Stimulated activated CD8-positive, alpha-beta memory T cell treated with anti-CD3 and anti-CD28 coated beads, Interleukin-7, amount 100 ng/mL, for 48 hours (primary cell): Measurements from ENCODE around the gene DLGAP4.

Source experiments
- DNase-seq, 2 donors: peaks; one replicate each; pipeline ENCODE4 v3.0.0-alpha.2; 2020; ENCODE audit warnings: low read depth in 1 of 2; ENCODE audit errors: extremely low read depth in 1 of 2

DLGAP4 gene

DNA sequence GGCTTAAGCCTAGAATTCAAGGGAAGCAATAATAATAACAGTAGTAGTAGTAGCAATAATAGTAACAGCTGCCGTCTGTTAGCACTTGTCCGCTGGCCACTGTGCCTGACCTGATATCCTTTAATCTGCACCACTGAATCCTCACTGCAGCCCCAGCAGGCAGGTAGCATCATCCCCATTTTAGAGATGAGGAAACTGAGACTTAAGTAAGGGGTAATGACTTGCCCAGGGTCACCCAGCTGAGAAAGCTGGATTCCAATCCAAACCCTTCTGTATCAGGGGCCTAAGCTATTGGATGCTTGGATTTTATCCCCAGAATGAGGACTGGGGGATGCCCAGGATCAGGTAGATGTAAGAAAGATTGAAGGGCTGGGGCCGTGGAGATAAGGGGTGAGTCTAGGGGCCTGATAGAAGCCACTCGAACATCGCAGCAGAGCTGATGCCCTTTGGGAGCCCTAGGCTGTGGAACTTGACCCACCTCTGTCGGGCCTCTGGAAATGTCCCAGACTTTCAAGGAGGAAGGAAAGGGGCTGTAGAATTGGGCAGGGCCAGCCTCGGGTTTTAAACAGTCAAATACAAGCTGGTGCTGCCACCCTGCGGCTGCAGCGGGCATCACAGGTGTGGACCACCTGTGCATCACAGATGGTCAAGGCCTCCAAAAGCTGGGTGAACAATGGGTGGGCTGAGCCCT is 133.0 kb downstream of the DLGAP4 start:
- DNase-seq, result peak in 1 of 2 donors; percentile 43

DNA sequence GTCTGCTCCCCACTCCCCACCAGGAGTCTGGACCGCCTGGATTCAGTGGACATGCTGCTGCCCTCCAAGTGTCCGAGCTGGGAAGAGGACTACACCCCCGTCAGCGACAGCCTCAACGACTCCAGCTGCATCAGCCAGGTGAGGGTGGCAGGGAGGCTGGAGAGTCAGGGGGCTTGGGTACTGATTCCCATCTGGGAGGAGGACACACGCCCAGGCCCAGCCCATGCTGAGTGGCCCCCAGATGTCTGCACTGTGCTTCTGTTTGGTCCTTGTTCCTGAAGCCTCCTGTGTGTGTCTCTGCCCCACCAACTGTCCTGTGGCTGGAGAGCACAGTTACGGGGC is 133.6 kb downstream of the DLGAP4 start:
- DNase-seq, result no peak

DNA sequence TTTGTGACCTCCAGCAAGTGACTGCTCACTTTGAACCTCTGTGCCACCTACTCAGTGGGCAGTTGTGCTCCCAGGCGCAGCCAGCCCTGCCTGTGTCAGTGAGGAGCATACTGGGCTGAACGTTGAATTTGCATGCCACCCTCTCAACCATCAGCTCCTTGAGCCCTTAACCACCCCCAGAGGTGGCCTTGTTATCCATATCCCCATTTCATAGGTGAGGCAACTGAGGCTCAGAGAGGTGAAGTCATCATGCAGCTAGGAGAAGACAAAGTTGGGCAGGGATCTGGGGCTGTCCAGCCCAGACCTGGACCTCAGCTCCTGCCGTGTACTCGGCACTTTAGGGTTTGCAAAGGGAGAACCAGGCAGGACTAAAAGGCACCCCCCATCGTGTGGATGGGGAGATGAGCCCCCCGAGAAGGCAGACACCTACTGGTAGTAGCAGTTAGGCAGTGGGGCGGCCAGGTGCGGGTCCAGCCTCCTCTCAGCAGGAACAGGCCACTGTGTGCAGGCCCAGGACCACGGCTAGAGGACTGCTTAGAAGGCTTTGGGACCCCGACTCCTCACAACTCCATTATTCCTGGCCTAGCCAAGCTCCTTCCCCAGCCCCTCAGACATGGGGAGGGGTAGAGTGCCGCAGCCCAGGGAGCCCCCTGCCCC is 134.4 kb downstream of the DLGAP4 start:
- DNase-seq, result no peak

DNA sequence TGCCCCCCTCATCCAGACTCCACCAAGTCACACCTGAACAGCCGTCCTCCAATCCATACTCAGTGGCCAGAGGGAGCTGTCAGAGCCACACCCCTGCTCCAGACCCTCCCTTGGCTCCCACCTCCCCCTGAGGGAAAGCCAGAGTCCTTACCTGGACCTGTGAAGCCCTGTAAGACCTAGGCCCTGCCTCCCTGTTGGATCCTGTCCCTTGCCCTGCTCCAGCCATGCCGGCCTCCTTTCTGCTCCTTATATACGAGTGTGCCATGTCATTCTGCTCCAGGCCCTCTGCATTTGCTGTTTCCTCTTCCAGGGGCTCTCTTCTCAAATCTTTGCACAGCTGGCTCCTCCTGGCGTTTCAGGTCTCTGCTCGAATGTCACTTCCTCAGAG is 134.9 kb downstream of the DLGAP4 start:
- no peak for DNase-seq

DNA sequence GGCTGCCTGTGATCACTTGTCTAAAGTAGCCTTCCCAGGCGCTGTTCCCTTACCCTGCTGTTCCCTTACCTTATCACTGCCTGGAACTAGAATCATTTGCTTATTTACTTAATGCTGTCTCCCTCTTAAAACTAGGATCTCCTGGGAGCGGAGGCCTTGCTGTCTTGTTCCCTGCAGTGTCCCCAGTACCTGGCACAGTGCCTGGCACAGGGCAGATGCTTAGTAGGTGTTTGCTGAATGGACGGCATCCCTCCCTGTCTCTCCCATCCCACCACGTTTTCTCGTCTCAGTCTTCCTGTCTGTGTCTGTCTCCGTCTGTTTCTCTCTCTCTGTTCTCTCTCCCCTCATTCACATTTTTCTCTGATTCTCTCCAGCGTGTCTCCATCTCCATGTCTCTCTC is 135.3 kb downstream of the DLGAP4 start:
- no peak for DNase-seq

DNA sequence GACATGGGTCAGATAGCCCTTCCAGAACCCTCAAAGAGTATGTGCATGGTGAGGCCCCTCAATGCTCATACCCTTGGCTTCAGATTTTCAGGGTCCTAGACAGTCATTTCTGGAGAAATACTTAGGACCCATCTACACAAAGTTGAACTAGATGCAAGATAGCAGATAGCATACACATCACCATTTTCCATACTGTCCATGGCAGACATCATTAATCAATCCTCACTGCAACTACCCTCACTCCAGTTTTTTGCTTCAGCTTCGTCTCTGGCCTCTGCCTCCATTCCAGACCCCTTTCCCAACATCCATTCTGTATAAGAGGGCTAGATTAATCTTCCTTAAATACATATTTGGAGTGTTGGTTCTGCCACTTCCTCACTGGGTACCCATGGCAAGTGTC is 139.7 kb downstream of the DLGAP4 start:
- DNase-seq, result no peak

DNA sequence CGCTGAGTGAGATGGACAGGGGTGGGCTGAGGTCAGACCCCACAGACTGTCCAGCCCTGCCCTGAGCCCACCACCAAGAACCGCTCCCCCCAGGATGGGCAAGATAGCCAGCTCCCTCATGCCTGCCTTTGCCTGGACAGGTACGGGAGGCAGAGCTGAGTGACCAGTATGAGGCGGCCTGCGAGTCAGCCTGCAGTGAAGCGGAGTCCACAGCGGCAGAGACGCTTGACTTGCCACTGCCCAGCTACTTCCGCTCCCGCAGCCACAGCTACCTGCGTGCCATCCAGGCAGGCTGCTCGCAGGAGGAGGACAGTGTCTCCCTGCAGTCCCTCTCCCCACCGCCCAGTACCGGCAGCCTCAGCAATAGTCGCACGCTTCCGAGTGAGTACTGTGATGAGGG is 140.4 kb downstream of the DLGAP4 start:
- DNase-seq, result no peak

DNA sequence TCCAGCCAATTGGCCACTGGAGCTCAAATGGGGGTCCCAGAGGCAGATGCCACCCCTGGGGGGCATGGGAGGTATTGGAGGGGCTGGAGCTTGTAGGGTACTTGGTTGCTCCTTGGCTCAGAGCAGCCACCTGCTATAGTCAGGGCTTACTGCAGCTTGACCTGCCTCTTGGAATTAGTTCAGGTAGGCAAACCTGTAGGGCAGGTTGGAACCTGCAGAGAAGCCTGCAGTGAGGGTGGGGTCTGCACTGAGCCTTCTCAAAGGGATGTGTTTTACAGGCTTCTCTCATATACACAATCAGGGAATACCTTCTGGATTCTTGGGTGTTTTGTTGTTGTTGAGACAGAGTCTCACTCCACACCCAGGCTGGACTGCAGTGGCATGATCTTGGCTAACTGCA is 141.0 kb downstream of the DLGAP4 start:
- no peak for DNase-seq

DNA sequence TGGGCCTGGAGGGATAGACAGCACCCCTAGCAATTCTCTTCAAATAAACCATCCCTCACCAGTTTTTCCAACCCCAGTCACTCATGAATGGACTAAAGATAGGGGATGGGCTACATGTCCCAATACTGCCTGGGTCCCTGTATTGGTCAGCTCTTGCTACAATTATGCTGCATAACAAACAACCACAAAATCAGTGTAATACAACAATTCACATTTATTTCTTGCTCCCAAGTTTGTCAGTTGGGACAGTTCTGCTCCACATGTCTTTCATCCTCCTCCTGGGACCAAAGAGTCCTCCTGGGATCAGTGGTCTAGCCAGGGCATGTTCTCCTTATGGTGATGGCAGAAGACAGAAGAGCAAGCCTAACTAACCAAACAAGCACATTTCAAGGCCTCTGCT is 143.5 kb downstream of the DLGAP4 start:
- DNase-seq, result no peak

DNA sequence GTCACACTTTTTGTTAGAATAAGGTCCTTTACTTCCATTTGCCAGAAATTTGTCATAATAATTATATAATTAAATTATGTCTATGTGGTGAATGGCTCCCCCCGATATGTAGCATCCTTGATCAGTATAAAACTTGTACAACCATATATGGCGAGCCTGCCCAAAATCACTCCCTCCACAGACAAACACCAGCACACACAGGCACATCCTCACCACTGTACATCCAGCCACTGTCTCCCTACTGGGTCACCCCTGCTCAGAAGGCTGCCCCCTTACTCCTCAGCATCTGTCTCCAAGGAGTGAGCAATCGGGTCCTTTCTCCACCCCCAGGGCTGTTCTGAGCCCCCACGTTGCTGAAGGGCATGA is 148.2 kb downstream of the DLGAP4 start:
- DNase-seq, result no peak

DNA sequence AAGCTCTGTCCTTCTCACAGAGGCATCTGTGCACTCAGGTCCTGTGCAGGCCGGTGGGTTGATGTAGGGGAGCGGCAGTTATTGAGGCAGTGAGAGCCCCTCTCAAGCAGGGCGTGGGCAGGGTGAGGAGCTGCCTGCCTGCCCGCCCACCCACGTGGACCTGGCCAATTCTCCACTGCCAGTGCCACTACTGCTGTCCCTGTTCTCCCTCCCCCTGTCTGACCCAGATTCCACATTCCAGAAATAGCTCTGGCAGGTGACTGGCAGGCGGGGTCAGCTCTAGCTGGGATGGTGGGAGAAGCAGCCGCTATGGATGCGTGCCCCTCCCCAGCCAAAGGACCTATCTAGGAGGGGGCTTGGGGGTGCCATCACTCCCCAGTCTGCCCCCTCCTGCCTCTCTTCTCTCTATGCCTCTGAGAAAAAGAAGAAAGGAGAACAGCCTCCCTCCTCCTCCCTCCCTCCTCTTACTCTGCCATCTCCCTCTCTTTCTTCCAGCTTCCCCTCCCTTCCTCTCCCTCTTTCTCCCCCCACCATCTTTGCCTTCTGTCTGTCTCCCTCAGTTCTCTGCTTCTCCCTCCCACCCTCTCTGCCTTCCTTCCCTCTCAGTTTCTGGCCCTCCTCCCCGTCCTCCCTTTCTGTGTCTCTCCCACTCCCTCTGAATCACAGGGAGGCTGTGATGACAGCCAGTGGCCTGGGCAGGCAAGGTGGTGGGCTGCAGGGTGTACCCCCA is 148.7 kb downstream of the DLGAP4 start:
- DNase-seq, result no peak

DNA sequence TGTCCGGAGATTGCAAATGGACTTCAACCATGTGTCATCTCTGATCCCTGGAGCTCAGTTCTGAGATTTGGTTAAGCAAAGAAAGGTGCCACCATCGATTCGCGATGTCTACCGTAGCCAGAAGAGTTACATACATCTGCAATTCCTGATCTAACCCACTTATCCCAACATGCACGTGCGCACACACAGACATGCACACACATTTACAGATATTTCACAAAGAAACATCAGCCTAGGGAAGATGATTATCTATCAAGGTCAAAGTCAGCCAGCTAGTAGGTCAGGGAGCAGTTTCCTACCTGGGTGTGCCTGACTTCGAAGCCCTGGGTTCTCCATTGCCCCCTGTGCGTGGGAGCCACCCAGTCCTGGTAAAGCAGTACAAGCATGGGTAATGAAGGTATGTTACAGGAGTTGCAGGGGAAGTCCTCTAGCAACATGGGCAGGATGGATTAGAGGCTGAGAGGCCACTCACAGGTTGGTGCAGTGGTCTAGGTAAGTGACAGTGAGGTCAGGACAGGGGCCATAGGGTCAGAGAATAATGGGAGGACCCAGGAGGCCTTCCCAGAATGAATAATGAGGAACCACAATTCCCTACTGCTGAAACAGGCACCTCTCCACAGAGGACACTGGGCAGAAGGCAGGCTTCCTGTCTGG is 150.0 kb downstream of the DLGAP4 start:
- no peak for DNase-seq

DNA sequence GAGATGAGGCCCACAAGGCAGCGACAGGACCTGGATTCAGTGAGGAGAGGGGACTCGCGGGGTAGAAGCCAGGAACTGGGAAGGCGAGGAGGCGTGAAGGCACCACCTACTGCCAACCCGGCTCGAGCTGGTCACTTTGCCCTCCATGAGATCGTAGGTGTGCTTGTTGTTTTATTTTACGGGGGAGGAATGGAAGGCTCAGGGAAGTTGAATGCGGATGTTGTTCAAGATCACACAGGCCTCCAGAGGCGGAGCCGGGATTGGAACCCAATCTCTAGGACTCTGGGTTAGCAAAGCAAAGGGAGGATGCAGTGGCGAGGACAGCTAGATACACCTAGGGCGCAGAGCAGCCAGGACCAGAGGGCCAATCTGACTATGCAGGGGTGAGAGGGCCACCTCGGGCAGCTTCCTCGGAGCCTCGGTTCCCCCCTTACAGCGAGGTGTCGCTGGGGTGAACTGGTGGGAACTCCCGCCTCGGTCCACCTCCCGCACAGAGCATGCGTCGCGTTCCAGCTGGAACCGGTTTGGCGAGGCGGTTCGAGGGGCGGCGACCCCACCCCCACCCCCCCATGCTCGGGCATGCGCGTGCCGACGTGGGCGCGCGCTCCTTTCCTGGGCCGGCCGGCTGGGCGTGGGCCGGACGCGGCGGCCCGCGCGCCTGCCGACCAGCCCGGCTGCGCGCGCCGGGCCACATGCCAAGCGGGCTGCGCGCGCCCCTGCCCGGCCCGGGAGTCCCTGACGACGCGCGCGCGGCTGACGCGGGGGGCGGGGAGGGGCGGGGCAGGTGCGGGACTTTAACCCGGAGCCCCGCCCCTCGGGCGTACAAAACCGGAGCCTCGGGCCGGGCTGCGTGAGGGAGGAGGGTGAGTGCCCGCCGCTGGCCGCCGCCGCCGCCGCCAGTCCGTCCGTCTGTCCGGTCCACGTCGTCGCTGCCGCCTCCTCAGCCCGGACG is 154.8 kb downstream of the DLGAP4 start:
- peak; percentile 70 to 79 for DNase-seq

DNA sequence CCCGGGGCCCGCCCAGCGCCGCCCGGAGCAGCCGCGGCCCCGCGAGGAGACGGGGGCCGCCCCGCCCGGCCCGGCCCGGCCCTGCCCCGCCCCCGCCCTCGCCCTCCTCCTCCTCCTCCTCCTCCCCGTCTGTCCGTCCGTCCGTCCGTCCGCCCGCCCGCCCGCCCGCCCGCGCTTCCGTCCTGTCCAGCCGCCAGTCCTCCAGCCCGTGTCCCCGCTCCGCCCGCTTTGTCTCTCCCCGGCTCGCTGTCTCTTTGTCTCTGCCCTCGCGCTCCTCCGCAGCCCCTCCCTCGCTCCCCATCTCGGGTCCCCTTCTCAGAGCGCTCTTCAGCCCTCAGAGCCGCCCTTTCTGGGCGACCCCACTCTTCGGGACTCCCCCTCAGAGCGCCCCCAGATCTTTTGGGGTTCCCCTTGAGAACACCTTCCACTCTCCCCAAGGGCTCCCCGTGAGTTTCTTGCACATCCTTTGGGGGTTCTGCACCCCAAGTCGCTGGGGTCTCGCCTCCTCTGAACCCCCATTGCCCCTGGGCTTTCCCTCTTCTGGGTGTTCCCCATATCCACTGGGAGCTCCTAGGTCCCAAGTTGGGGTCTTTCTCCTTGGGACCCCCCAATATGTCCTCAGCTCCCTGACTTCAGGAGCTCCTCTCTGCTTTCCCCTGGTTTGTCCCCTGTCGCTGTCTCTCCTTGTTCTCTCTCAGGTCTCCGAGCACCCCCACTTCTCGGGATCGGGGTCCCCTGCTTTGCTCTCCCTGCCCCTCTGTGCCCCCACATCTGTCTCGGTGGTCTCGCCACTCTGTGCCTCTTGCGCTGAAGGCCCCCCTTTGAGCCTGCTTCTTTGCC is 155.7 kb downstream of the DLGAP4 start:
- no peak for DNase-seq

DNA sequence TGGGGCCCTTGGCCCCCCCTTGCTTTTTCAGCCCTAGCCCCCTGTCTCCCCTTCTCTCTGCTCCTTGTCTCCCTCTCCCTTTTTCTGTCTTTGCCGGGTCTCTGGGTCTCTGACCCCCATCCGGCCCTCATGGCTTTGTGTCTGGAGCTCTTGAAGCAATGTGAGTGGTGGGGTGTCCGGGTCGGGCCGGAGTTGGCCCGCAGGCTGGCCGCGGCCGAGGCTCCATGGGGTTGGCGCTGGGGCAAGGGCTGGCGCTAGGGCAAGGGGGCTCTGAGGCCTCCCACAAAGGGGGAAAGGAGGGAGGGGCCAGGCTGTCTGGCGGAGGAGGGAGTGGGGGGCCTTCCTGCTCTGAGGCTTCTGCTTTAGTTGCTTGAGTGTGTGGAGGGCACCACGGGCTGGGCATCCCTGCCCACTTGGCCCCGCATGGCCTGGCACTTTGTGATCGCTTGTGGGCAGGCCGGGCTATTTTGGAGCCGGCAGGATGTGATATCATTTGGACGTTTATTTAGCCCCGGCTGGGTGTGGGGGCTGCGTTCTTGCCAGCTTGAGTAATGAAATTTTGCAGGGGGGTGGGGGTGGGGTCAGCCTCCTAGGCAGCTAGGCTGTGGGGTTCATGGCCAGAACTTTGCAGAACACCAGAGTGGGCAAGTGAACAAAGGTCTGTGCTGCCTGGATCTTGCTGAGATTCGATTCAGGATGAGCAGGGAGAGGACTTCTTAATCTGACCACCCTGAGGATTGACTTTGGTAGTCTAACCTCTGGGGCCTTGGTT is 156.5 kb downstream of the DLGAP4 start:
- no peak for DNase-seq

DNA sequence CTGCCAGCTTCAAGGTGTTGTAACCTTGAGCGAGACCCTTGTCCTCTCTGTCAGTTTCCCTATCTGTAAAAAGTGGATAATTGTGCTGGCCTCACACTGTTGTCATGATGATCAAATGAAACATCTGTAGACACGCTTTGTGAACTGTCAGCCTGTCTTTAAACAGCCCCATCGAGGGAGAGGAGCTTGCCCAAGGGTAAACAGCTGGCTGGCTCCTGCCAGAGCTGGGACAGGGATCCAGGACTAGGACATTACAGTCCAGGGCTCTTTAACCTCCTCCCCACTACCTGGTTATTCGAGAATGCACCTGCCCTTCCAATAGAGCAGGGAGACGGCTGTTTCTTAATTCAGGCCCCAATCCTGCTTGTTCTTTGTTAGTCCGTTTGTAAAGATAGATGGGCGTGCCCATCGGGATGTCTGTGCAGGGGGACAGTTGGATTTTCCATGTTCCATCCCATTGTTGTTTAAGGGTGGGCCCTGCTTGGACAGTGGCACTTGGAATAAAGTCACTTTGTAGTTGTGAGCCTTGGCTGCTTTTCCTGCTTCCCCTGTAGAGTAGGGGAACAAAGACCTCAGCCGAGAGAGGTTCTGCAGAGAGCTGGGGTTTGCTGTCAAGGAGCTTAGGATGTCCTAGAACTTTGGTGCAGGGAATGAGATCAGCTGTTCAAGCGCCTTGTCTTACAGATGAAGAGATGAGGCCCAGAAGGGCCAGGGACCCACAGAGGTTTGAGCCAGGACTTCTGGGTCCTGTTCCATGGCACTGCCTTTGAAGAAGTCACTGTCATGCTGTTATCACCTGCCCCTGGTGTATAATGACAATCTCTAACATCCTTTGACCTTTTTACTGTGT is 157.3 kb downstream of the DLGAP4 start:
- no peak for DNase-seq

DNA sequence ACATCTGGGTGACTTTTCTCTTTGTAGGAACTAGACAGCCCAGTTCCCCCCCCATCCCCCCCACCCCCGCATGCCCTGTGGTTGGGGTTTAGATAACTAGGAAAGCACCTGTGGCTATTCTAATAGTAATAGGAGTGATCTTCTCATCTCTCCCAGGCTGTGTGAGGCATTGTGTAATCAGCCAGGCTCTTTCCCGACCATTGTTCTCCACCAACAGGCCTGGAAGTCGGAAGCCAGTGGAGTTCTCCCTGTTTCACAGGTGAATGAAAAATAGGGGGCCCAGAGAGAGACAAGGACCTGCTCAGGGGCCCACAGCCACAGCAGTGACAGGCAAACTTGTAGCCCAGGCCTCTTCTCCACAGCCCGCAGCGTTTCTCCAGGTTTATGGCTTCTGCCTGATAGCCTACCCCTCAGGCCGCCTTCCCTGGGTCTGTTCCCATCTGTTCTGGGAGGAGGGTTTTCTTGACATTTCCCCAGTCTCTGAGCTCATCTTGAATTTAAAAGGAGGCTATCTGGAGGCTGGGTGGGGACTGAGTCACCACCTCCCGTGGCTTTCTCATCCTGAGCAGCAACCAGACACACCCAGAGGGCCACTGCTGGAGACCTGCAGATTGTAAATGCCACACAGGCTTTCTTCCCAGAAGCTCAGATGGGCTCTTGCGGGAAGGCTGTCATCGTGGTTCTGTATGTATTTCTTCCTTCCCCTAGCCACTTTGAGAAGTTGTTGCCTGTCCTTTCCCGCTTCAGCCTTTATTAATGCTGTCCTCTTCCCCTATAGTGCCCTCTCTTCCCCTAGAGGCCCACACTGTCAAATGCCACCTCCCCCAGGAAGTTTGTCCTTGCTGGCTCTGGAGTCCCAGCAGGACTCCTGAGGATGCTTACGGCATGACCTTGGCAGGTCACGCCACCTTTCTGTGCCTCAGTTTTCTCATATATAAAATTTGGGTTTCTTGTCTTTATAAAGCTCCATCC is 159.3 kb downstream of the DLGAP4 start:
- DNase-seq, result peak in 1 of 2 donors; percentile 55
